H1 (cell line): Measurements from ENCODE around the gene PPP6R1. TPM values are rescaled to one million over a fixed set of nuclear protein-coding genes. Genes with fewer than 3 reads are reported as not detected.

Source experiments
- CTCF ChIA-PET: fragments of 300-600 bp; sonication (Branson Sonifier 250); formaldehyde crosslinking; loops from one replicate; lab custom pipeline; 2021; ENCODE audit not compliant: partially characterized antibody; lab: Charles Lee
- POLR2A ChIA-PET: fragments of 300-600 bp; sonication (Branson Sonifier 250); formaldehyde crosslinking; loops from one replicate; lab custom pipeline; 2021; ENCODE audit warnings: inconsistent platforms; ENCODE audit not compliant: partially characterized antibody; lab: Charles Lee
- DNase-seq, 2 experiments: peaks; one replicate each; pipeline versions ENCODE4 v3.0.0 to v3.0.0-alpha.2; 2010 to 2022; ENCODE audit warnings: low spot score in 2 of 2, low read depth in 1 of 2, mixed read lengths in 1 of 2
- FAIRE-seq: peaks from 2 replicates; lab custom pipeline; 2011; peaks lifted over from hg19 to GRCh38; lab: Jason Lieb, UNC
- H2AFZ ChIP-seq: 2 replicates; pipeline ENCODE4 v1.8.1; 2012; ENCODE audit warnings: low read length, inconsistent platforms
- H2AK5ac ChIP-seq: 2 replicates; pipeline ENCODE4 v1.6.1; 2013; ENCODE audit warnings: low read depth, low read length
- H2BK120ac ChIP-seq: replicated peaks from 2 replicates; pipeline ENCODE3; 2013; ENCODE audit warnings: low read depth, low read length, inconsistent platforms
- H2BK12ac ChIP-seq: 2 replicates; pipeline ENCODE4 v1.6.1; 2013; ENCODE audit warnings: low read depth, low read length
- H2BK15ac ChIP-seq: 2 replicates; pipeline ENCODE4 v1.6.1; 2013; ENCODE audit warnings: low read length
- H2BK20ac ChIP-seq: 2 replicates; pipeline ENCODE4 v1.6.1; 2013; ENCODE audit warnings: low read length
- H2BK5ac ChIP-seq: 2 replicates; pipeline ENCODE4 v1.6.1; 2013; ENCODE audit warnings: low read depth, low read length
- H3K14ac ChIP-seq: 2 replicates; pipeline ENCODE4 v1.6.1; 2013; ENCODE audit warnings: inconsistent platforms; ENCODE audit not compliant: insufficient read length
- H3K18ac ChIP-seq: 2 replicates; pipeline ENCODE4 v1.6.1; 2013; ENCODE audit warnings: low read length; ENCODE audit errors: extremely low read depth
- H3K23ac ChIP-seq: 2 replicates; pipeline ENCODE4 v1.6.1; 2013; ENCODE audit warnings: inconsistent platforms; ENCODE audit not compliant: insufficient read length
- H3K23me2 ChIP-seq: 2 replicates; pipeline ENCODE4 v1.6.1; 2013; ENCODE audit warnings: low read depth, low read length
- H3K27ac ChIP-seq: 2 replicates; pipeline ENCODE4 v1.6.1; 2011; ENCODE audit warnings: low read depth, low read length, inconsistent platforms
- H3K27me3 ChIP-seq, 4 experiments: replicated peaks in 1 of 4; 1 replicate in 1 of 4; 2 replicates in 3 of 4; pipeline versions ENCODE4 v1.6.1 to v1.8.1; 2011 to 2013; ENCODE audit warnings: low read length in 3 of 4, mild to moderate bottlenecking in 3 of 4, inconsistent platforms in 2 of 4, mixed read lengths in 2 of 4, moderate library complexity in 1 of 4; ENCODE audit not compliant: control insufficient read depth in 3 of 4, insufficient read depth in 3 of 4; ENCODE audit errors: extremely low read depth in 1 of 4
- H3K36me3 ChIP-seq, 4 experiments: 2 replicates each; pipeline versions ENCODE4 v1.6.1 to v1.8.1; 2011 to 2013; ENCODE audit warnings: mild to moderate bottlenecking in 4 of 4, low read length in 3 of 4, moderate library complexity in 2 of 4, control low read depth in 1 of 4, inconsistent platforms in 1 of 4; ENCODE audit not compliant: insufficient read depth in 4 of 4, control insufficient read depth in 2 of 4
- H3K4ac ChIP-seq: replicated peaks from 2 replicates; pipeline ENCODE3; 2013; ENCODE audit warnings: low read length, low read depth, mixed read lengths, inconsistent platforms; ENCODE audit not compliant: insufficient read length
- H3K4me1 ChIP-seq, 4 experiments: replicated peaks in 1 of 4; 1 replicate in 1 of 4; 2 replicates in 3 of 4; pipeline versions ENCODE4 v1.6.1 to v1.8.1; 2011 to 2013; ENCODE audit warnings: low read length in 3 of 4, inconsistent platforms in 2 of 4, mixed read lengths in 1 of 4; ENCODE audit not compliant: insufficient read depth in 4 of 4, control insufficient read depth in 3 of 4
- H3K4me2 ChIP-seq, 2 experiments: 2 replicates each; pipeline versions ENCODE4 v1.6.1 to v1.8.1; 2011 to 2013; ENCODE audit warnings: low read depth in 2 of 2, low read length in 2 of 2, control low read depth in 1 of 2, inconsistent platforms in 1 of 2, mild to moderate bottlenecking in 1 of 2; ENCODE audit not compliant: insufficient read depth in 1 of 2
- H3K4me3 ChIP-seq, 4 experiments: fragments of 200-600, 300-600 bp in 1 of 4; sonication (generic), shearing (Covaris generic), sonication (Bioruptor Twin) in 1 of 4; 2 replicates each; pipeline versions ENCODE4 v1.5.1 to v1.8.1; 2011 to 2016; ENCODE audit warnings: low read length in 4 of 4, low read depth in 3 of 4, control low read depth in 2 of 4, inconsistent platforms in 2 of 4, mild to moderate bottlenecking in 2 of 4, mixed read lengths in 1 of 4, moderate library complexity in 1 of 4; ENCODE audit not compliant: insufficient read depth in 2 of 4; ENCODE audit errors: extremely low read depth in 1 of 4
- H3K56ac ChIP-seq: replicated peaks from 2 replicates; pipeline ENCODE3; 2013; ENCODE audit warnings: low read depth, mild to moderate bottlenecking, mixed read lengths, low read length, inconsistent platforms; ENCODE audit not compliant: insufficient read length
- H3K79me1 ChIP-seq: 2 replicates; pipeline ENCODE4 v1.6.1; 2013; ENCODE audit warnings: low read depth, low read length, control low read depth
- H3K79me2 ChIP-seq, 2 experiments: 2 replicates each; pipeline versions ENCODE4 v1.6.1 to v1.8.1; 2012 to 2013; ENCODE audit warnings: low read length in 2 of 2, mild to moderate bottlenecking in 2 of 2, inconsistent platforms in 1 of 2; ENCODE audit not compliant: insufficient read depth in 2 of 2, control insufficient read depth in 1 of 2
- H3K9ac ChIP-seq, 4 experiments: replicated peaks in 1 of 4; 1 replicate in 1 of 4; 2 replicates in 3 of 4; pipeline versions ENCODE4 v1.6.1 to v1.8.1; 2011 to 2013; ENCODE audit warnings: low read depth in 3 of 4, low read length in 3 of 4, control low read depth in 2 of 4, mild to moderate bottlenecking in 2 of 4, moderate library complexity in 2 of 4, inconsistent platforms in 1 of 4; ENCODE audit errors: extremely low read depth in 1 of 4
- H3K9me3 ChIP-seq, 2 experiments: 2 replicates each; pipeline versions ENCODE4 v1.6.1 to v1.8.1; 2012 to 2013; ENCODE audit warnings: mild to moderate bottlenecking in 2 of 2, moderate library complexity in 2 of 2, control low read depth in 1 of 2, inconsistent platforms in 1 of 2, low read depth in 1 of 2, low read length in 1 of 2, mixed read lengths in 1 of 2; ENCODE audit not compliant: insufficient read depth in 2 of 2
- H4K20me1 ChIP-seq, 2 experiments: replicated peaks in 1 of 2; 2 replicates each; pipeline versions ENCODE3 to v1.8.1; 2011 to 2013; ENCODE audit warnings: inconsistent platforms in 2 of 2, low read length in 2 of 2, mild to moderate bottlenecking in 1 of 2; ENCODE audit not compliant: insufficient read depth in 2 of 2, control insufficient read depth in 1 of 2
- H4K5ac ChIP-seq: 2 replicates; pipeline ENCODE4 v1.6.1; 2013; ENCODE audit warnings: low read length, low read depth, mixed read lengths, inconsistent platforms; ENCODE audit not compliant: insufficient read length
- H4K8ac ChIP-seq: 2 replicates; pipeline ENCODE4 v1.8.0; 2013; ENCODE audit warnings: mild to moderate bottlenecking, moderate library complexity, low read length, inconsistent platforms; ENCODE audit not compliant: insufficient read depth; ENCODE audit errors: extremely low read depth
- H4K91ac ChIP-seq: replicated peaks from 2 replicates; pipeline ENCODE3; 2013; ENCODE audit warnings: low read length, mixed read lengths, inconsistent platforms; ENCODE audit not compliant: insufficient read length
- RXRA ChIP-seq: IDR thresholded peaks from 2 replicates; pipeline ENCODE4 v1.6.1; 2011; ENCODE audit warnings: low read depth, mild to moderate bottlenecking, low read length, moderate library complexity; ENCODE audit not compliant: insufficient read depth
- SAP30 ChIP-seq: fragments of 300-600 bp; sonication (generic); IDR thresholded peaks from 2 replicates; pipeline ENCODE4 v1.7.1; 2012; ENCODE audit warnings: low read length, moderate library complexity, mild to moderate bottlenecking, inconsistent platforms; ENCODE audit not compliant: insufficient read depth, insufficient replicate concordance
- TBP ChIP-seq: IDR thresholded peaks from 2 replicates; pipeline ENCODE4 v1.6.1; 2011; ENCODE audit warnings: low read depth, low read length, improper control_type of control experiment
- WGBS, 2 experiments: shearing (Covaris generic) in 1 of 2; methylation state at CpG; one replicate each; pipeline versions ENCODE4 v1.1.6 to v1.1.7; 2013 to 2015; ENCODE audit warnings: low lambda C conversion rate in 2 of 2, mixed read lengths in 2 of 2, inconsistent platforms in 1 of 2, low coverage in 1 of 2, missing lambda C conversion rate in 1 of 2; ENCODE audit not compliant: insufficient replicate concordance in 2 of 2, insufficient coverage in 1 of 2, insufficient read length in 1 of 2; ENCODE audit errors: extremely low coverage in 1 of 2, missing lambda C conversion rate in 1 of 2; 5-methylcytosine and 5-hydroxymethylcytosine counted together
- long read RNA-seq, 2 experiments: library from RNA in 1 of 2; library from capped mRNA in 1 of 2; stranded (forward); transcript quantifications; one replicate each; pipeline ENCODE4 v2.0.0, GENCODE V29; 2021; ENCODE audit warnings: inconsistent platforms in 1 of 2
- polyA minus RNA-seq, 3 experiments: library from RNA; depleted of rRNA, polyadenylated mRNA; stranded (reverse); fragments of >200 nt; gene quantifications; 1 replicate in 2 of 3; 2 replicates in 1 of 3; pipeline ENCODE4 v1.2.3, GENCODE V29; 2011
- polyA plus RNA-seq, 7 experiments: library from polyadenylated mRNA; depleted of rRNA in 3 of 7; stranded (reverse) in 5 of 7; unstranded in 2 of 7; fragments of >200 nt in 5 of 7; fragments of 200-250 nt in 2 of 7; gene quantifications; 1 replicate in 5 of 7; 2 replicates in 1 of 7; 4 replicates in 1 of 7; pipeline versions ENCODE4 v1.2.1 to v1.2.3, GENCODE V29; 2011 to 2013; ENCODE audit warnings: missing spikeins in 2 of 7, mixed read lengths in 2 of 7
- total RNA-seq: library from RNA; stranded (reverse); fragmentation: NEBNext Ultra II Directional; extraction: Animal tissue kit (Norgen Biotek cat#: 25700); gene quantifications from 2 replicates; pipeline ENCODE4 v1.2.1, GENCODE V29; 2021

The PPP6R1 gene, protein sequence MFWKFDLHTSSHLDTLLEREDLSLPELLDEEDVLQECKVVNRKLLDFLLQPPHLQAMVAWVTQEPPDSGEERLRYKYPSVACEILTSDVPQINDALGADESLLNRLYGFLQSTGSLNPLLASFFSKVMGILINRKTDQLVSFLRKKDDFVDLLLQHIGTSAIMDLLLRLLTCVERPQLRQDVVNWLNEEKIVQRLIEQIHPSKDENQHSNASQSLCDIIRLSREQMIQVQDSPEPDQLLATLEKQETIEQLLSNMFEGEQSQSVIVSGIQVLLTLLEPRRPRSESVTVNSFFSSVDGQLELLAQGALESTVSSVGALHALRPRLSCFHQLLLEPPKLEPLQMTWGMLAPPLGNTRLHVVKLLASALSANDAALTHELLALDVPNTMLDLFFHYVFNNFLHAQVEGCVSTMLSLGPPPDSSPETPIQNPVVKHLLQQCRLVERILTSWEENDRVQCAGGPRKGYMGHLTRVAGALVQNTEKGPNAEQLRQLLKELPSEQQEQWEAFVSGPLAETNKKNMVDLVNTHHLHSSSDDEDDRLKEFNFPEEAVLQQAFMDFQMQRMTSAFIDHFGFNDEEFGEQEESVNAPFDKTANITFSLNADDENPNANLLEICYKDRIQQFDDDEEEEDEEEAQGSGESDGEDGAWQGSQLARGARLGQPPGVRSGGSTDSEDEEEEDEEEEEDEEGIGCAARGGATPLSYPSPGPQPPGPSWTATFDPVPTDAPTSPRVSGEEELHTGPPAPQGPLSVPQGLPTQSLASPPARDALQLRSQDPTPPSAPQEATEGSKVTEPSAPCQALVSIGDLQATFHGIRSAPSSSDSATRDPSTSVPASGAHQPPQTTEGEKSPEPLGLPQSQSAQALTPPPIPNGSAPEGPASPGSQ
- total RNA-seq: 74.4 and 75.6 TPM in 2 replicates
- 36.4 and 52.5 TPM in 2 replicates for polyA plus RNA-seq (2011; rRNA removed)
- 44.1 TPM for polyA plus RNA-seq (2011; cell fraction: cytosol; rRNA removed)
- polyA plus RNA-seq (2011; cell fraction: nucleus; rRNA removed): 72.3 TPM
- polyA plus RNA-seq (2012, experiment 1 of 2): 38.2 to 56.4 TPM (median 52.6 TPM) in 4 replicates
- polyA plus RNA-seq (2012, experiment 2 of 2): 46.1 TPM
- 34.4 TPM for polyA plus RNA-seq (2013, experiment 1 of 2)
- 33.2 TPM for polyA plus RNA-seq (2013, experiment 2 of 2)
- polyA minus RNA-seq (2011; rRNA and poly(A)+ RNA removed): 55.1 and 73.5 TPM in 2 replicates
- 62.7 TPM for polyA minus RNA-seq (2011; cell fraction: cytosol; rRNA and poly(A)+ RNA removed)
- polyA minus RNA-seq (2011; cell fraction: nucleus; rRNA and poly(A)+ RNA removed): 41.3 TPM
- long read RNA-seq, experiment 1, partial matches to known transcripts: 43 of 53 reads
- long read RNA-seq, experiment 1, other reads (novel, unspliced or antisense): 7 of 53 reads
- long read RNA-seq, experiment 2, partial matches to known transcripts: 0 of 3 reads
- long read RNA-seq, experiment 2, other reads (novel, unspliced or antisense): 0 of 3 reads

DNA sequence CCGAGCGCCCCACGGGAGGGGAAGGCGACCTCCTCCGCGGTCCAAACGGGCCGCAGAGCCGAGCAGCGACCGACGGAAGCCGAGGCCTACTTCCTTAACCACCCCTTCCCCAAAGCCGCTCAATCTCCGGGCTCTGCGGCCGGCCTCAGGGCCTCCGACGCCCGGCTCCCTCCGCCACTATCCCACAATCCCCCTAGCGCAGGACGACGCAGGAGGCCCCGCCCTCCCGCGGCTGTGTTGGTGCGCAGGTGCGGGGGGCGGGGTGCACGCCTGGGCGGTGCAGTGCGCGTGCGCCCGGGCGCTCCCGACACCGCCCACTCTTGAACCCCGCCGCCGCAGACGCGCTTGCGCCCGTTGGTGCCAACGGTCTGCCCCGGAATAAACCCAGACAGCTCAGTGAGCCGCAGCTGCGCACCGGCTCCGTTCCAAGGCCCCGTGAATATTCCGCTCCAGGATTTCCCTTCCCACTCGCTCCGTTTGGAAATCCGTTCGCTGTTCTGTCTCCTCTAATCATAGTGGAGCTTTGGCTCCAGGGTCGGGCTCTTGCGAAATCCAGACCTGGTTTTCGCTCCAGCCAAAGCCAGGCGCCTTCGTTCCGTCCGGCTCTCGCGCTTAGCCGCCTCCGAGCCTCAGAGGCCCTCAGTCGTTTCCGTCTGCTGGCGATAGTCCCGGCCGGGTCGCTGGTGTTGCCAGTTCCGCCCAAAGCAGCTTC lies at the start of gene PPP6R1:
TSS of gene PPP6R1 (minus strand) at position 190 of the 712 bp plus-strand sequence. CDS start 11,914 bp downstream, outside the sequence.
- peak within 1 kb of the TSS; percentile 78 for H3K18ac ChIP-seq
- H3K79me1 ChIP-seq: peaks cover 19% of the 10 kb centered on the region
- no peak within 1 kb of the TSS for H2BK15ac ChIP-seq
- peak within 1 kb of the TSS; percentile 17; the same call in 1 of the 2 replicates for H2BK12ac ChIP-seq
- no peaks in the 10 kb centered on the region; a peak in 1 of 4 replicates for H3K9me3 ChIP-seq
- no peak within 1 kb of the TSS for H3K14ac ChIP-seq
- H3K4me1 ChIP-seq: peaks cover under 1 to 19% (median 15%) of the 10 kb centered on the region in 4 experiments; a peak in 6 of 7 replicates
- no peak for FAIRE-seq
- ChIA-PET CTCF (interaction anchor here (0.7 to 2.3 kb wide), 11 partner anchors 11 to 375 kb away, joined by 3 to 8 read pairs (median 4); no protein-coding TSS in a partner anchor), POLR2A (interaction anchor here (0.6 to 4.4 kb wide), 29 partner anchors 11 to 1086 kb away, joined by 3 to 28 read pairs (median 3); partner anchors contain the start of genes BRSK1, EPN1, HSPBP1 and KMT5C)
- no peaks in the 10 kb centered on the region for H3K27me3 ChIP-seq
- peak within 1 kb of the TSS; percentile 67; the same call in 1 of the 2 replicates for H2AFZ ChIP-seq
- peaks cover 13% of the 10 kb centered on the region; the same call in 1 of the 2 replicates for H3K23me2 ChIP-seq
- peak within 1 kb of the TSS; percentile 79 to 89 (median 82) for H3K4me3 ChIP-seq
- peak within 1 kb of the TSS; percentile 80 for H3K56ac ChIP-seq
- WGBS, 2 experiments: 1% methylated on average over 50 of the region's 76 CpGs; no CpG with 5 or more reads in 1 of the 2 experiments
- peak within 1 kb of the TSS; percentile 75; the same call in 1 of the 2 replicates for H2BK5ac ChIP-seq
- H3K79me2 ChIP-seq: peaks cover 9 to 46% of the 10 kb centered on the region in 2 experiments
- H2BK120ac ChIP-seq: no peak within 1 kb of the TSS
- peak within 1 kb of the TSS; percentile 65; the same call in 1 of the 2 replicates for H3K27ac ChIP-seq
- peak within 1 kb of the TSS; percentile 58 for H4K8ac ChIP-seq
- H2BK20ac ChIP-seq: no peak within 1 kb of the TSS
- no peak within 1 kb of the TSS for H3K4ac ChIP-seq
- H4K91ac ChIP-seq: peak within 1 kb of the TSS; percentile 84
- H3K36me3 ChIP-seq: no peaks in the 10 kb centered on the region
- H3K23ac ChIP-seq: no peak within 1 kb of the TSS
- peak within 1 kb of the TSS; percentile 78 to 84 for H3K4me2 ChIP-seq
- H3K9ac ChIP-seq: peak within 1 kb of the TSS; percentile 67 to 89 (median 80)
- DNase-seq: peak; percentile 83 to 99
- no peak within 1 kb of the TSS for H2AK5ac ChIP-seq
- peaks cover 26 to 27% of the 10 kb centered on the region in 2 experiments for H4K20me1 ChIP-seq
- H4K5ac ChIP-seq: peak within 1 kb of the TSS; percentile 78
- peak; percentile 92 for TF ChIP-seq TBP
- TF ChIP-seq RXRA: 0 out of 2 replicates have a peak, but pooled peaks have one; percentile 50
- peak; percentile 90 for TF ChIP-seq SAP30
